ENCODE data around the gene CABP7.

The CABP7 gene

DNA sequence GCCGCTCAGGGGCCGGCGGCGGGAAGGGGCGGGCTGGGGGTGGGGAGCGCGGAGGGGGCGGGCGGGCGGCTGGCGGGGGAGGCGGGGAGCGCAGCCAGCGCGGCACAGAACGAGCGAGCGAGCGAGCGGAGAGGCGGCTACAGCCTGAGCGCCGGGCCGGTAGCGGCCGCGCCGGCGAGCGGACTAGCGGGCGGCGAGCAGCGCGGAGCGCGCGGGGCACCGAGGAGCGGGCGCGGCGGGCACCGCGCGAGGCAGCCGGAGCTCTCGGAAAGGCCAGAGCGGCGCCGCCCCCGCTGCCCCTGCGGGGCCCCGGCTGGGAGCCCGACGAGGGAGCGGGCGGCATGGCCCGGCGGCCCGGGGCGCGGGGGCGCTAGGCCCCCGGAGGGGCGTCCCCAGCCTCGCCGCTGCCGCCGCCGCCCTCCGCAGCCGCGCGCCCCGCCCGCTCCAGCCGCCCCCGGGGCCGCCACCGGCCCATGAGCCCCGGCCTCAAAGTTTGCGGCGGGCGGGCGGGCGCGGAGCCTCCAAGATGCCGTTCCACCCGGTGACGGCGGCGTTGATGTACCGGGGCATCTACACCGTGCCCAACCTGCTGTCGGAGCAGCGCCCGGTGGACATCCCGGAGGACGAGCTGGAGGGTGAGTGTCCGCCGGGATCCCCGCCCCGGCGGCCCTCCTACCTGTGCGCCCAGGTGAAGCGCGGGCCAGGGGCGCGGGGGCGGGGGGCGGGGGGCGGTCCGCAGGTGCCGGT lies at the start of gene CABP7:
TSS of gene CABP7 (plus strand) at position 105 of the 747 bp plus-strand sequence. CDS start at position 527, 422 bp downstream.
- DNase-seq (ENCODE audit: low read depth in 4 of 4, low spot score in 1 of 4) = no peak

DNA sequence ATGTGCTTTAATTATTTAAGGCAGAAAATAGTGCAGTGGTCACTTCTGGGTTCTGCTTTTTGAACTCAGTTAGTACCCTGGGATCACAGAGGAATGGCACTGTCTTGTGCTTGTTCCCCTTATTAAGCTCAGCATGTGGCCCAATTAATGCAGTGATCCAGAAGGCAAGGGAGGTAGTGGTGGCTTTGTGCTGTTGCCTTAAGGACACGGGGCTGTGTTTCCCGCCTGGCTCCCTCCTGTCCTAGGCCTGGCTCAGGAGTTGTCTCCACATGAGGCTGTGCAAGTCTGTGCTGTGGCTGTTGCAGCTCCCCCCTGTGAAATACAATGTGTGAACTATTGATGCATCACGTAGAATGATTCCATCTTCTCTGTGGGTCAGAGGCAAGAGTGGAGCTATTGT lies 49.2 kb upstream of the CABP7 start:
- no peak for DNase-seq (ENCODE audit: low read depth in 4 of 4, low spot score in 1 of 4)

DNA sequence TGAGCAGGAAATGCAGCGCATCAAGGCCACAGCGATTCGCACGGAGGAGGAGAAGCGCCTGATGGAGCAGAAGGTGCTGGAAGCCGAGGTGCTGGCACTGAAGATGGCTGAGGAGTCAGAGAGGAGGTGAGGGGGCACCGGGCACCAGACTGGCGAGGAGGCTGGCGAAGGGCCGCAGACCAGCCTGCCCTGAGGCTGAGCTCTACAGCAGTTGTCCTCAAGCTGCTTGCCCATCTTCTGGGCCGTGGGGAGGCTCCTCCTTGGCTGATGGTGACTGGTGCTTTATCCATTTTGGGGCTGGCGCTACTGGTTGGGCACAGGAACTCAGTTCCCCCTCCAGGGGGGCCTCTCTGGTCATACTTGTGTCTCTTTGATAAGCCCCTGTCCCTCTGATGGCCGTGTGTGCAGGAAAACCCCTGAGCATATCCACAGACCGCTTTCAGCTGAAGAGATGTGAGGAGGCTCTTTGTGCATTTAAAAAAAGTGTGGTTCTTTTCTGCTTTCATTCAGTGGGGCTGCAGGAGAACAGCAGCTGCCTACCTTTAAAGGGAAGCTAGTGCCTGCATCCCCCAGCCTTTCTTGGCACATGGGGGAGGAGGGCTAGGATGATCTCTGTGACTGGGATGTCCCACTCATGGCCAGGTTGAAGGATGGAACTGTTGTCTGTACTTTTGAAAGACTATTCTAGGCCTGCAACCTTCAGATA lies 46.3 kb upstream of the CABP7 start:
- DNase-seq (ENCODE audit: low read depth in 4 of 4, low spot score in 1 of 4) = no peak

GRCh38 chr22:29674121-29674520 lies 45.7 kb upstream of the CABP7 start:
- DNase-seq (ENCODE audit: low read depth in 4 of 4, low spot score in 1 of 4) = no peak

- DNase-seq (ENCODE audit: low read depth in 4 of 4, low spot score in 1 of 4) = no peak
Measured at GRCh38 chr22:29679316-29679715, 40.5 kb upstream of the CABP7 start.

DNA sequence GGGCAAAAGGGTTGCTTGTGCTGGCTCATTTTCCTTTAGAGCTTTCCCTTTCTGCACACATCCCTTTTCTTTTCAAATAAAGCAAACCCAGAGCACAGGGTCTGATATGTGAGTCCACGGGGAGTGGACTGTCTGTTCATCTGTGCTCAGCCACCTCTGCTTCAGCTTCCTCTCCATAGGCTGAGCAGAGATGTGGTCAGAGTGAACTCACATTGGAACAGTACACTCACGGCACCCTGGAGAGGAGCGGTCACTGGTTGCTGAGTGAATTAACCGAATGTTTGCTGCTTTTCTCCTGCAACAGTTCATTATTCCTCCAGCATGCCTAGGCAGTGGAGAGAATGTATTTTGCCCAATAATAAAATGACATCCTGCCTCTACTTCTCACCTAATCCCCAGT lies 36.3 kb upstream of the CABP7 start:
- no peak for DNase-seq (ENCODE audit: low read depth in 4 of 4, low spot score in 1 of 4)

GRCh38 chr22:29684244-29684643 lies 35.6 kb upstream of the CABP7 start:
- DNase-seq (ENCODE audit: low read depth in 4 of 4, low spot score in 1 of 4) = no peak

GRCh38 chr22:29689206-29689879 lies 30.5 kb upstream of the CABP7 start:
- no peak for DNase-seq (ENCODE audit: low read depth in 4 of 4, low spot score in 1 of 4)

- DNase-seq (ENCODE audit: low read depth in 4 of 4, low spot score in 1 of 4) = peak in 3 of 4 experiments; percentile 5 to 30 (median 30)
Measured at GRCh38 chr22:29689880-29690213, 30.0 kb upstream of the CABP7 start.

DNA sequence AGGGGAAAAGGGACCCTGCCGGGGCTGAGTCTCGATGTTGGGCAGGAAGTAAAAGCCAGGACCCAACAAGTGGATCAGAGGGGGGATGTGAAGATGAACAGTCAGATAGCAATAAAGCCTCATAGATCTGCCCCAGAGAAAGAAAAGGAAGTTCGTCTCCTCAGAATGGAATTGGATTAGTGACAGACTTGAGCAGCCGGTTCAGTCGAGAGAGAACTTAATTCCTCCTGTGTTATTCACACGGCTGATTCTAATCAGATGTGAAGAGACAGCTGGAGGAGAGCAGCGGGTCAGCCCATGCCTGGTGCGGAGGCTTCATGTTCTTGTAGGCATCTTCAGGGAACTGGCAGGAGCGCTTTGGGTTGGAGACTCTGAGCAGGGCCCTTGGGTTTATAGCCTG lies 29.3 kb upstream of the CABP7 start:
- no peak for DNase-seq (ENCODE audit: low read depth in 4 of 4, low spot score in 1 of 4)

DNA sequence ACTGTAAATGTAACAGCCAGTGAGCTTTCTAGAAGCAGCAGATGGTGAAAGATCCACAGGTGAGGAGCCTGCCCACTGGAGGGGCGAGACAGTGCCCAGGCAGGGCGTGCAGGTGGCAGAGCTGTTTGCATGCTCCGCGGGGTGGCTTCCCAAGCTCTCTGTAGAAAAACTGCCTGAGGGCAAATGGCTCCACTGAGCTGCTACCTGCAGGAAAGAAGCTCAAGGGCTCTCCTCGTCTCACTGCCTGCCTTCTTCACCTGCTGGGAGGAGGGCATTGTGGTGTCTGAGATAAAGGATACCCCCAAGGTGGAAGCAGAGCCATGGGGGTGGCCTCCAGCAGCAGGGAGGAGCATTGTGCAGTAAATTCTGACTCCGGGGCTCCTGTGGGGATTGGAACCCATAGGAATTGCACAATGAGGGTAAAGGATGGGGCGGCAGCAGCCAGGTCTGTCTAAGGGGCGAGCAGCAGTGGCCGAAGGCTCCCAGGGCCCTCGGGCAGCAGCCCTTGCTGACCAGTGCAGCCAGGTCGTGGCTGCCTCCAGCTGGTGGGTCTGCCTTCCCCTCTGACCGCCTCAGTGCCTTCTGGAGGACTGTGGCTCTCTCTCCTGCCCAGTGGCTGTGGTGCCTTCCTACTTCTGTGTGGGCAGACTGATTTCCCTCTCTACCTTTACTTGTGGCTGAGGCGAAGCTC lies 28.0 kb upstream of the CABP7 start:
- no peak for DNase-seq (ENCODE audit: low read depth in 4 of 4, low spot score in 1 of 4)

- DNase-seq (ENCODE audit: low read depth in 4 of 4, low spot score in 1 of 4) = no peak
Measured at GRCh38 chr22:29692327-29692640, 27.5 kb upstream of the CABP7 start.

DNA sequence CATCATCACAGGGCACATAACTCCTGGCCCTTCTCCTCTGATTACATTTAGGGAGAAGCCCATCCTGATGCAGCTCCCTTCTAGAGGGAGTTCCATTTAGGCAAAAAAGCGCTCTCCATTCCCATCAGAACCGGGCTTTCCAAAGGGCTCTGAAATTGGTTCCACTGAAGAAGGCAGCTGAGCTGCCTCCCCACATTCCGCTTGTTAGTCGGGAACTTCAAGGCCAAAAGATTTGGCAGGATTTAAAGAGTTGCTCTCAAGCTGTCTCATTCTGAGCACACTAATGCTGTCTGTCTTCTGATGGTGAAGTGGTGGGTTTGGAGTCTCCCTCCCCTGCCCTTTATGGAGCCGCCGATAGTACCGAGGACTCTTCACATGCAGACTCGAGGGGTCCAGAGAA lies 26.6 kb upstream of the CABP7 start:
- no peak for DNase-seq (ENCODE audit: low read depth in 4 of 4, low spot score in 1 of 4)

GRCh38 chr22:29693671-29694070 lies 26.1 kb upstream of the CABP7 start:
- DNase-seq (ENCODE audit: low read depth in 4 of 4, low spot score in 1 of 4) = no peak

GRCh38 chr22:29695129-29695926 lies 24.5 kb upstream of the CABP7 start:
- DNase-seq (ENCODE audit: low read depth in 4 of 4, low spot score in 1 of 4) = no peak

- DNase-seq (ENCODE audit: low read depth in 4 of 4, low spot score in 1 of 4) = no peak
Measured at GRCh38 chr22:29697853-29698598, 21.8 kb upstream of the CABP7 start.

DNA sequence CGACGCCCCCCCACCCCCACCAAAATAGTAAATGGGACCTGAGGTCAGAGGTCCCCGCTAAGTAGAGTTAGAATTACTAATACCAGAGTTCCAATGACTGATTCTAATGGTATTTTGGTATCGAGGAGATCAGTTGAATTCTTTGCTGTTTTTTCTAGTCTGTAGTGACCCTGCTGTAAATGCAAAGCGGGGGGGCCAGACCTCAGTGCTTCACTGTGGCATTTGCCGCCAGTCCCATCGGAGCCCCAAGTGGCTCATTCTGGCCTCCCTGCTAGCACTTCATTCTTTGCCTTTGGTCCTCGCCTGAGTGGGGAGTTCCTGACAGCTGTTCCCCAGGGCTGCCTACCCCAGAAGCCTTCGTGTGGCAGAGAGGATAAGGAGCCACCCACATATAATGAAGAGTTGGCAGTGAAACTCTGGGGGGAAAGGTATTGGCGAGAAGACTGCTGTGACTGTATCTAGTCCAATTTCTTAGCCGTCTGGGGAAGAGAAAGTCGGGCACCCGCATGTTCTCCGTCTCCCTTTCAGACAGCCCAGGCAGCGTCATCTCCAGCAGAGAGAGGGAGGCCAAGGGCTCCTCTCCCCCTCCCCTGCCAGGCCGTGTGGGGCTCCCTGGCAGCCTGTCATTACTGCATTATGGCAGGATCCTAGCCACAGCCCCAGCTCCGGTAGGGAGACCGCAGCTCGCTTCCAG lies 19.4 kb upstream of the CABP7 start:
- no peak for DNase-seq (ENCODE audit: low read depth in 4 of 4, low spot score in 1 of 4)

DNA sequence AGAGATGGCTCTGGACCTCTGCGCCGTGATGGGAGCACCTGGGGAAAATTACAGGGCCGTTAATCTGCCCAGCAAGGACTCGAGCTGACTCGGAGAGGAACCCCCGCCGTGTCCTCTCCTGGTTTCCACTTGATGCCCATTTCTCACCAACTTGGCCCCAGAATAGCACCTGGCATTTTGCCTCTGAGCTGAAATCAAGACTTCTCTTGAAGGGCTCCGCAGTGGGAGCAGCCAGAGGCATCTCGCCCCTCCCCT lies 19.0 kb upstream of the CABP7 start:
- DNase-seq (ENCODE audit: low read depth in 4 of 4, low spot score in 1 of 4) = no peak

- DNase-seq (ENCODE audit: low read depth in 4 of 4, low spot score in 1 of 4) = no peak
Measured at GRCh38 chr22:29701155-29701999, 18.4 kb upstream of the CABP7 start.

All from stimulated activated CD4-positive, alpha-beta T cell treated with anti-CD3 and anti-CD28 coated beads, Interleukin-1b, Interleukin-23, amount 100 ng/mL, for 24 hours (primary cell).